GM10266 (cell line): ENCODE data around the gene MRPL36.

Source experiments
- DNase-seq: peaks from one replicate; pipeline ENCODE4 v3.0.0; 2012; ENCODE audit errors: extremely low spot score
- CTCF ChIP-seq: IDR thresholded peaks from 2 replicates; pipeline ENCODE4 v1.5.1; 2012; ENCODE audit warnings: mild to moderate bottlenecking, low read depth; ENCODE audit not compliant: control insufficient read depth, insufficient read depth; ENCODE audit errors: missing control alignments

Gene MRPL36

GRCh38 chr5:1760231-1760630 lies 39.4 kb downstream of the MRPL36 start:
- DNase-seq: no peak
- no peak for TF ChIP-seq CTCF

DNA sequence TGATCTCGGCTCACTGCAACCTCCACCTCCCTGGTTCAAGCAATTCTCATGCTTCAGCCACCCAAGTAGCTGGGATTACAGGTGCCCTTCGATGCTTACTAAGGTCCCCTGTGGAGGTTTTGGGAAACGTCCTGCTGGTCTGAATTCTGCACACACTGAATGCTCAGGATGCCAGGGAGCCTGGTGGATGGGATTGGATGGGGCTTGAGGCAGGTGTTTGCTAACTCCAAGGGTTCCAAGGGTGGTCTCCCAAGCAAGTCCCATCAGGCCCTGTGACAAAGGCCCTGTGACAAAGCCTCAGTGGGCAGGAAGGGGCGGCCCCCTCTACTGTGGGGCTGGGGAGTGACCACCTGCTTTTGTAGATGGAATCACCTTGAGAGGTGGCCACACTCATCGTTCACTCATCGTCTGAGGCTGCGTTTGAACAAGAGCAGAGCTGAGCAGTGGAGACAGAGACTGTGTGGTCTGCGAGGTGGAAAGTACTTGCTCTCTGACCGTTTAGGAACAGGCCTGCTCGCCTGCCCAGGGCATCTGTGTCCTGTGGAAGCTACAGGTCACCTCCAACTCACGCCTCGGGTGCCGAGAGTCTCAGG lies 40.2 kb downstream of the MRPL36 start:
- TF ChIP-seq CTCF: no peak
- DNase-seq: no peak

DNA sequence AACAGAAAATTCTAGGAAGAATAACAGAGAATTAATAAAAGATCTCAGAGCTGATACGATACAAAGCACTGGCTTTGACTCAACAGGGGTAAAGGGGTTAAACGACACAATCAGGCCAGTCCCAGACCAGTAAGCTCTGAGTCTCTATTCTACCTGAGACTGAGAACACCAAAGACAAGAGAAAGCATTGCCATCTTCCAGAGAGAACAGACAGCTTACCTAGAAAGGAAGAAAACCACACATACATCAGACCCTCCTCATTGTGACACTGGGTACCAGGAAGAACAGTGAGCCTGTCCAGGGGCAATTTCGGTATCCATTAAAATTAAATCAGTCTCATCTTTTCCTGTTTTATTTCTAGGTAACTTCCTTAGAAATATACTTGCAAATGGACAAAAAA lies 41.1 kb downstream of the MRPL36 start:
- DNase-seq: no peak
- no peak for TF ChIP-seq CTCF

- no peak for DNase-seq
- no peak for TF ChIP-seq CTCF
These were observed 42.1 kb downstream of the MRPL36 start for GRCh38 chr5:1757511-1757910.

DNA sequence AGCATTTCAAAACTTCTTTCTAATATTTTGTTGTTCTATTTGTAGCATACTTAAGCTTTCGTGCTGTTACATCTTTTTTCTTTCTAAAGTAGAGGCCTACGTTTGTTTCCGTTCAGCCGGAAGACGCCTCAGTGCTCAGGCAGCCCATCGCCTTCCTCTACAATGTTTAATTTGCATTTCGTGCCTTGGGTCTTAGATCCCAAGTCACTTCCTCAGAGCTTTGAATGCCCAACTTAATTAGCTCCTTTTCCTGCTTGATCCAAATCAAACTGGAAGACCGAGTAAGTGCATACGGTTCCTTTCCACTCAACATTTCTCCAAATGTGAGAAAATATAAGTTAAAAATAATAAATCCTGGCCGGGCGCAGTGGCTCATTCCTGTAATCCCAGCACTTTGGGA lies 43.2 kb downstream of the MRPL36 start:
- no peak for DNase-seq
- TF ChIP-seq CTCF: no peak

GRCh38 chr5:1755321-1755949 lies 44.2 kb downstream of the MRPL36 start:
- DNase-seq: no peak
- no peak for TF ChIP-seq CTCF

DNA sequence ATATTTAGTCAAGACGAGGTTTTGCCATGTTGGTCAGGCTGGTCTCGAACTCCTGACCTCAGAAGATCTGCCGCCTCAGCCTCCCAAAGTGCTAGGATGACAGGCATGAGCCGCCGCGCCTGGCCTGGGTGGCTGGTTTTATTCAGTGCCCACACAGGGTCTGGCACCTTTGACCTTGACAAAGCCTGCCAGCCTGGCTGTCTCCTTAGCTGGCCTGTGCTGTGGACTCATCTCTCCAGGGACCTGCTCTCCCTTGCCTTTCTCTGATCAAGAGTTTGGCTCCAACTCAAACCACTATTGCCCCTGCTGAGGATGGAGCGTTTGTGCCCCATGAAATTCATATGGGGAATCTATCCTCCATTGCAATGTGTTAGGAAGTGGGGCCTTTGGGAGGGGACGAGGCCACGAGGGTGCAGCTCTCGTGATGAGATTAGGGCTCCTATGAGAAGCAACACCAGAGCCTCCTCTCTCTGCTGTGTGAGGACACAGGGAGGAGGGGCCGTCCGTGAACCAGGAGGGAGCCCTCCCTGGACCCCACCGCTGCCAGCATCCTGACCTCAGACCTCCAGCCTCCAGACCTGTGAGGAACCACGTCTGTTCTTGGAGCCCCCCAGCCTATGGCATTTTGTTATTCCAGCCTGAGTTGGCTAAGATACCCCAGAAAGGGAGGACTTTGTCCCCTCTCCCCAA lies 45.0 kb downstream of the MRPL36 start:
- no peak for DNase-seq
- TF ChIP-seq CTCF: no peak
